Prostate gland (tissue), 2 donors: ENCODE results near the gene KCNK7.

Experiments used
- POLR2A ChIP-seq: fragments of 450-650 bp; IDR thresholded peaks from one replicate; pipeline ENCODE4 v1.6.1; 2016; ENCODE audit warnings: antibody characterized with exemption, mild to moderate bottlenecking
- TF ChIP-seq, protein P1 (sequence below), 4 experiments: fragments of 200-600 bp in 2 of 4; fragments of 450-650 bp in 2 of 4; sonication (generic) in 2 of 4; IDR thresholded peaks; 1 replicate in 3 of 4; 2 replicates in 1 of 4; pipeline ENCODE4 v1.5.1; 2016 to 2019; ENCODE audit warnings: antibody characterized with exemption in 4 of 4, mild to moderate bottlenecking in 2 of 4, moderate library complexity in 2 of 4

- TF ChIP-seq, protein P1, sequence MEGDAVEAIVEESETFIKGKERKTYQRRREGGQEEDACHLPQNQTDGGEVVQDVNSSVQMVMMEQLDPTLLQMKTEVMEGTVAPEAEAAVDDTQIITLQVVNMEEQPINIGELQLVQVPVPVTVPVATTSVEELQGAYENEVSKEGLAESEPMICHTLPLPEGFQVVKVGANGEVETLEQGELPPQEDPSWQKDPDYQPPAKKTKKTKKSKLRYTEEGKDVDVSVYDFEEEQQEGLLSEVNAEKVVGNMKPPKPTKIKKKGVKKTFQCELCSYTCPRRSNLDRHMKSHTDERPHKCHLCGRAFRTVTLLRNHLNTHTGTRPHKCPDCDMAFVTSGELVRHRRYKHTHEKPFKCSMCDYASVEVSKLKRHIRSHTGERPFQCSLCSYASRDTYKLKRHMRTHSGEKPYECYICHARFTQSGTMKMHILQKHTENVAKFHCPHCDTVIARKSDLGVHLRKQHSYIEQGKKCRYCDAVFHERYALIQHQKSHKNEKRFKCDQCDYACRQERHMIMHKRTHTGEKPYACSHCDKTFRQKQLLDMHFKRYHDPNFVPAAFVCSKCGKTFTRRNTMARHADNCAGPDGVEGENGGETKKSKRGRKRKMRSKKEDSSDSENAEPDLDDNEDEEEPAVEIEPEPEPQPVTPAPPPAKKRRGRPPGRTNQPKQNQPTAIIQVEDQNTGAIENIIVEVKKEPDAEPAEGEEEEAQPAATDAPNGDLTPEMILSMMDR (IDR thresholded peaks at IDR 0.05) = no peak
- no peak for TF ChIP-seq POLR2A
These were observed 38.5 kb upstream of the KCNK7 start for GRCh38 chr11:65634109-65634436.
